Liver (tissue), 3 donors: ENCODE data around the gene KCNK3.

Experiments used
- ATF3 ChIP-seq: IDR thresholded peaks from 2 replicates; pipeline ENCODE4 v1.6.1; 2016; ENCODE audit warnings: antibody characterized with exemption
- CTCF ChIP-seq: fragments of 150-350 bp; IDR thresholded peaks from 2 replicates; pipeline ENCODE4 v1.5.1; 2017; ENCODE audit warnings: improper control_type of control experiment, low read depth, low read length; ENCODE audit not compliant: missing input control
- GABPA ChIP-seq, 2 donors: IDR thresholded peaks in 1 of 2; conservative IDR thresholded peaks in 1 of 2; 2 replicates each; pipeline ENCODE4 v1.6.1; 2016; ENCODE audit warnings: antibody characterized with exemption in 2 of 2, mild to moderate bottlenecking in 1 of 2, moderate library complexity in 1 of 2
- RAD21 ChIP-seq, 2 donors: IDR thresholded peaks; 2 replicates each; pipeline ENCODE4 v1.6.1; 2016; ENCODE audit warnings: antibody characterized with exemption in 2 of 2, mild to moderate bottlenecking in 2 of 2
- TAF1 ChIP-seq: conservative IDR thresholded peaks from 2 replicates; pipeline ENCODE4 v1.6.1; 2016; ENCODE audit warnings: antibody characterized with exemption, mild to moderate bottlenecking
- donor health status: healthy.
- donor health status: healthy.

- TF ChIP-seq CTCF (no peak), RAD21 (IDR thresholded peaks at IDR 0.05) (no peak), ATF3 (no peak), TAF1 (no peak), GABPA (IDR thresholded peaks at IDR 0.05 in 1 of 2, conservative IDR thresholded peaks at IDR 0.05 in 1 of 2) (no peak)
These were observed 25.9 kb upstream of the KCNK3 start for GRCh38 chr2:26666671-26667070.
